DOHH2 (cell line): ENCODE results near the gene RFC5.

ENCODE experiments used
- H3F3A ChIP-seq: fragments of 200-600 bp; sonication (generic), shearing (Covaris generic); 2 replicates; pipeline ENCODE4 v1.6.0; 2016; ENCODE audit warnings: antibody characterized with exemption, mild to moderate bottlenecking; ENCODE audit not compliant: control insufficient read depth, insufficient read depth
- H3K27ac ChIP-seq: fragments of 200-600 bp; sonication (generic); 2 replicates; pipeline ENCODE4 v1.5.1; 2014; ENCODE audit warnings: low read depth, mild to moderate bottlenecking, low read length, moderate library complexity
- H3K27me3 ChIP-seq: fragments of 200-600 bp; sonication (generic); 2 replicates; pipeline ENCODE4 v1.6.1; 2014; ENCODE audit warnings: mild to moderate bottlenecking, low read length, mixed read lengths; ENCODE audit not compliant: control insufficient read depth
- H3K36me3 ChIP-seq: fragments of 200-600 bp; sonication (generic); 2 replicates; pipeline ENCODE4 v1.6.1; 2014; ENCODE audit warnings: mild to moderate bottlenecking, low read length, moderate library complexity, mixed read lengths; ENCODE audit not compliant: control insufficient read depth
- H3K4me1 ChIP-seq: fragments of 200-600 bp; sonication (generic); 2 replicates; pipeline ENCODE4 v1.6.1; 2014; ENCODE audit warnings: mild to moderate bottlenecking, low read length, mixed read lengths; ENCODE audit not compliant: control insufficient read depth
- H3K4me2 ChIP-seq: fragments of 200-600 bp; sonication (generic); 2 replicates; pipeline ENCODE4 v1.6.0; 2014; ENCODE audit warnings: mild to moderate bottlenecking, low read length, moderate library complexity
- H3K4me3 ChIP-seq: fragments of 200-600 bp; sonication (generic); 2 replicates; pipeline ENCODE4 v1.5.1; 2014; ENCODE audit warnings: mild to moderate bottlenecking, low read length, mixed read lengths
- H3K79me2 ChIP-seq: fragments of 200-600 bp; sonication (generic); 2 replicates; pipeline ENCODE4 v1.6.1; 2014; ENCODE audit warnings: mild to moderate bottlenecking, low read length, mixed read lengths; ENCODE audit not compliant: control insufficient read depth
- H3K9me2 ChIP-seq: fragments of 200-600 bp; sonication (generic); replicated peaks from 2 replicates; pipeline ENCODE4 v1.6.1; 2014; ENCODE audit warnings: mild to moderate bottlenecking, low read length, mixed read lengths; ENCODE audit not compliant: control insufficient read depth
- H3K9me3 ChIP-seq: fragments of 200-600 bp; sonication (generic); 2 replicates; pipeline ENCODE4 v1.6.1; 2014; ENCODE audit warnings: antibody characterized with exemption, low read length, mixed read lengths; ENCODE audit not compliant: control insufficient read depth, insufficient read depth
- H4K20me1 ChIP-seq: fragments of 200-600 bp; sonication (generic); 2 replicates; pipeline ENCODE4 v1.6.0; 2014; ENCODE audit warnings: low read depth, mild to moderate bottlenecking, antibody characterized with exemption, low read length, moderate library complexity; ENCODE audit not compliant: control insufficient read depth, insufficient read depth
- EZH2phosphoT487 ChIP-seq: fragments of 200-600 bp; sonication (generic); IDR thresholded peaks from 2 replicates; pipeline ENCODE4 v1.6.1; 2017; ENCODE audit warnings: borderline replicate concordance, mild to moderate bottlenecking, antibody characterized with exemption, low read length, moderate library complexity, mixed read lengths
- TF ChIP-seq, protein P1 (sequence below): fragments of 200-600 bp; sonication (generic); IDR thresholded peaks from one replicate; pipeline ENCODE4 v1.5.1; 2014; ENCODE audit warnings: antibody characterized with exemption, mild to moderate bottlenecking, low read depth, low read length; ENCODE audit not compliant: poor library complexity, severe bottlenecking

RFC5 gene

DNA sequence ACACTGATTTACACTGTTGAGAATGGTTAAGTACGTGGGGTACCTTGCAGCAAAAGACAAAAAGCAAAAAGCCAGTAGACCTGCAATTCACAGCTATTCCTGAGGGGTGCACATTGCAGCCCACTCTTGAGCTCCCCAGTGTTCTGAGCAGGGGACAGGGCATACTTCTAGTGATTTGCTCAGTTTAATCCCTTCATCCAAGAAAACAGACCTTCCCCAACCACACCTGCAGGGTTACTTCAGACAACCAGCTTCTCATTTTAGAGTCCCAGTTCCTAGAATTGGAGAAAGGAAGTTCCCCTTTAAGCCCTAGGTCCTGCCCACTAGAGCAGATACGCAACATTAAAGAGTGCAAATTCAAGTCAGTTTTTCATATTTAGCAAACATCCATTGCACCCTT lies 48.1 kb downstream of the RFC5 start:
- H3K4me3 ChIP-seq = no peak overlapping the region
- no peaks in the 10 kb centered on the region for H3K36me3 ChIP-seq
- H4K20me1 ChIP-seq = peaks cover 5% of the 10 kb centered on the region; the same call in 1 of the 2 replicates
- H3K79me2 ChIP-seq = no peaks in the 10 kb centered on the region
- no peaks in the 10 kb centered on the region for H3K9me2 ChIP-seq
- H3K9me3 ChIP-seq = no peaks in the 10 kb centered on the region
- TF ChIP-seq, protein P1, sequence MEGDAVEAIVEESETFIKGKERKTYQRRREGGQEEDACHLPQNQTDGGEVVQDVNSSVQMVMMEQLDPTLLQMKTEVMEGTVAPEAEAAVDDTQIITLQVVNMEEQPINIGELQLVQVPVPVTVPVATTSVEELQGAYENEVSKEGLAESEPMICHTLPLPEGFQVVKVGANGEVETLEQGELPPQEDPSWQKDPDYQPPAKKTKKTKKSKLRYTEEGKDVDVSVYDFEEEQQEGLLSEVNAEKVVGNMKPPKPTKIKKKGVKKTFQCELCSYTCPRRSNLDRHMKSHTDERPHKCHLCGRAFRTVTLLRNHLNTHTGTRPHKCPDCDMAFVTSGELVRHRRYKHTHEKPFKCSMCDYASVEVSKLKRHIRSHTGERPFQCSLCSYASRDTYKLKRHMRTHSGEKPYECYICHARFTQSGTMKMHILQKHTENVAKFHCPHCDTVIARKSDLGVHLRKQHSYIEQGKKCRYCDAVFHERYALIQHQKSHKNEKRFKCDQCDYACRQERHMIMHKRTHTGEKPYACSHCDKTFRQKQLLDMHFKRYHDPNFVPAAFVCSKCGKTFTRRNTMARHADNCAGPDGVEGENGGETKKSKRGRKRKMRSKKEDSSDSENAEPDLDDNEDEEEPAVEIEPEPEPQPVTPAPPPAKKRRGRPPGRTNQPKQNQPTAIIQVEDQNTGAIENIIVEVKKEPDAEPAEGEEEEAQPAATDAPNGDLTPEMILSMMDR = peak; percentile 14
- no peak for TF ChIP-seq EZH2phosphoT487
- H3F3A ChIP-seq = peaks cover 10% of the 10 kb centered on the region; the same call in 1 of the 2 replicates
- no peak overlapping the region for H3K27ac ChIP-seq
- peak overlapping the region; percentile 37 for H3K4me2 ChIP-seq
- peaks cover 35% of the 10 kb centered on the region for H3K4me1 ChIP-seq
- peaks cover 74% of the 10 kb centered on the region for H3K27me3 ChIP-seq

DNA sequence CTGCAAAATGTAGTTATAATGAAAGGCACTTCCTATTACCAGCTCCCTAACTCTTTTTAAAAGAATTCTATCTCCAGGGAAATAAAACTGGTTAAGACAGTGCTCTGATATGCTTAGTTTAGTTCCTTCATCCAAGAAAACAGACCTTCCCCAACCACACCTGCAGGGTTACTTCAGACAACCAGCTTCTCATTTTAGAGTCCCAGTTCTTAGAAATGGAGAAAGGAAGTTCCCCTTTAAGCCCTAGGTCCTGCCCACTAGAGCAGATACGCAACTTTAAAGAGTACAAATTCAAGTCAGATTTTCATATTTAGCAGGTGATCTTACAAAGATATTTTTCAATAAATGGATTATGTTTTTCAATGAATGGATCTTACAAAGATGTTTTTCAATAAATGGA lies 48.9 kb downstream of the RFC5 start:
- H3K27ac ChIP-seq = no peak overlapping the region
- peaks cover 67% of the 10 kb centered on the region for H3K27me3 ChIP-seq
- no peaks in the 10 kb centered on the region for H3K9me2 ChIP-seq
- H3K4me2 ChIP-seq = peak overlapping the region; percentile 37
- TF ChIP-seq, protein P1 = no peak
- no peak for TF ChIP-seq EZH2phosphoT487
- H3K36me3 ChIP-seq = no peaks in the 10 kb centered on the region
- no peak overlapping the region for H3K4me3 ChIP-seq
- H3F3A ChIP-seq = peaks cover 10% of the 10 kb centered on the region; the same call in 1 of the 2 replicates
- H3K4me1 ChIP-seq = peaks cover 33% of the 10 kb centered on the region
- H4K20me1 ChIP-seq = peaks cover 5% of the 10 kb centered on the region; the same call in 1 of the 2 replicates
- no peaks in the 10 kb centered on the region for H3K79me2 ChIP-seq
- no peaks in the 10 kb centered on the region for H3K9me3 ChIP-seq

- peaks cover 20% of the 10 kb centered on the region for H3K4me1 ChIP-seq
- peaks cover 45% of the 10 kb centered on the region for H3K27me3 ChIP-seq
- H3K79me2 ChIP-seq = no peaks in the 10 kb centered on the region
- peaks cover 10% of the 10 kb centered on the region; the same call in 1 of the 2 replicates for H3F3A ChIP-seq
- TF ChIP-seq EZH2phosphoT487 = no peak
- TF ChIP-seq, protein P1 = no peak
- H3K9me2 ChIP-seq = no peaks in the 10 kb centered on the region
- H3K9me3 ChIP-seq = no peaks in the 10 kb centered on the region
- no peak overlapping the region for H3K4me2 ChIP-seq
- no peak overlapping the region for H3K27ac ChIP-seq
- H3K36me3 ChIP-seq = no peaks in the 10 kb centered on the region
- H4K20me1 ChIP-seq = peaks cover 5% of the 10 kb centered on the region; the same call in 1 of the 2 replicates
- no peak overlapping the region for H3K4me3 ChIP-seq
Measured at GRCh38 chr12:118068445-118068844, 51.9 kb downstream of the RFC5 start.

- Histone ChIP-seq H3K36me3 (no peaks in the 10 kb centered on the region), H3K27me3 (peaks cover 27% of the 10 kb centered on the region), H3K27ac (no peak overlapping the region), H3K4me2 (no peak overlapping the region), H3K4me1 (peaks cover 2% of the 10 kb centered on the region), H3K4me3 (no peak overlapping the region), H3K9me3 (no peaks in the 10 kb centered on the region), H3K9me2 (no peaks in the 10 kb centered on the region), H3F3A (no peaks in the 10 kb centered on the region), H3K79me2 (no peaks in the 10 kb centered on the region), H4K20me1 (no peaks in the 10 kb centered on the region)
- TF ChIP-seq EZH2phosphoT487 = no peak
- TF ChIP-seq, protein P1 = no peak
Measured at GRCh38 chr12:118070650-118071049, 54.1 kb downstream of the RFC5 start.
